Measurements from ENCODE around the gene FBXO11. TPM values are rescaled to one million over a fixed set of nuclear protein-coding genes. Genes with fewer than 3 reads are reported as not detected.

Gene FBXO11
- total RNA-seq, 1 donor, result 57.9 TPM

DNA sequence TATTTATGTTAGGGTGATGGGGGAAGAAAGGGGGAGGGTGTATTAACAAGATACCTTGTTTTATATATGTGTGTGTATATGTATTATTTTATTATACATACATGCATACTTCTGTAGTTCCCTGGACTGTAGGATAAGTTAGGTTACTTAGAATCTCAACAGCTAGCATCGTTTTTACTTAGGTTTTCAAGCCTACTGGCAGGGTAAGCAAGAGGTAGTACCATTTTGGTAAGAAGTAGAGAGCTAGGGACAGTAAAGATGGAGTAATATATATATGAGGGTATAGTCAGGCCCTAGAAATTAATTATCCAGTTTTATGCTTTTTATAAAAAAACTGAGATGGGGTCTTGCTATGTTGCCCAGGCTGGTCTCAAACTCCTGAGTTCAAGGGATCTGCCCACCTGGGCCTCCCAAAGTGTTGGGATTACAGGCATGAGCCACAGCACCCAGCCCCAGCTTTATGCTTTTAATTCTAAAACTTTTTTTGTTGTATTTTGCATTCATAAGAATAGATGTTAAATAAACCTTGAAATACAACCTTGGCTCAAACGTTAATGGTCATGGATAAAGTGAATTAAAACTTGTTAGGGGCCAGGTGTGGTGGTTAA is 110.1 kb downstream of the FBXO11 start:
- H3K36me3 ChIP-seq (ENCODE audit: insufficient read depth, low read length), result peaks cover 70% of the 10 kb centered on the region
- no peaks in the 10 kb centered on the region for H3K9me3 ChIP-seq (ENCODE audit: low read depth, low read length)
- H3K27me3 ChIP-seq (ENCODE audit: insufficient read depth, low read length), result no peaks in the 10 kb centered on the region
- peaks cover 10% of the 10 kb centered on the region for H4K20me1 ChIP-seq (ENCODE audit: insufficient read depth, low read length)
- peaks cover 66% of the 10 kb centered on the region for H3K79me2 ChIP-seq (ENCODE audit: insufficient read depth, low read length)
- TF ChIP-seq, protein P1, sequence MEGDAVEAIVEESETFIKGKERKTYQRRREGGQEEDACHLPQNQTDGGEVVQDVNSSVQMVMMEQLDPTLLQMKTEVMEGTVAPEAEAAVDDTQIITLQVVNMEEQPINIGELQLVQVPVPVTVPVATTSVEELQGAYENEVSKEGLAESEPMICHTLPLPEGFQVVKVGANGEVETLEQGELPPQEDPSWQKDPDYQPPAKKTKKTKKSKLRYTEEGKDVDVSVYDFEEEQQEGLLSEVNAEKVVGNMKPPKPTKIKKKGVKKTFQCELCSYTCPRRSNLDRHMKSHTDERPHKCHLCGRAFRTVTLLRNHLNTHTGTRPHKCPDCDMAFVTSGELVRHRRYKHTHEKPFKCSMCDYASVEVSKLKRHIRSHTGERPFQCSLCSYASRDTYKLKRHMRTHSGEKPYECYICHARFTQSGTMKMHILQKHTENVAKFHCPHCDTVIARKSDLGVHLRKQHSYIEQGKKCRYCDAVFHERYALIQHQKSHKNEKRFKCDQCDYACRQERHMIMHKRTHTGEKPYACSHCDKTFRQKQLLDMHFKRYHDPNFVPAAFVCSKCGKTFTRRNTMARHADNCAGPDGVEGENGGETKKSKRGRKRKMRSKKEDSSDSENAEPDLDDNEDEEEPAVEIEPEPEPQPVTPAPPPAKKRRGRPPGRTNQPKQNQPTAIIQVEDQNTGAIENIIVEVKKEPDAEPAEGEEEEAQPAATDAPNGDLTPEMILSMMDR (IDR thresholded peaks at IDR 0.05; ENCODE audit: extremely low read depth, low read depth, low read length), result no peak
- H2AFZ ChIP-seq (ENCODE audit: low read length), result no peak overlapping the region
- no peak overlapping the region for H3K4me3 ChIP-seq (ENCODE audit: insufficient read depth, low read length)
- no peak overlapping the region for H3K27ac ChIP-seq (ENCODE audit: low read depth, low read length)
- peak; percentile 51 for DNase-seq (ENCODE audit: insufficient read length, low spot score, missing footprints)
- no peaks in the 10 kb centered on the region for H3K4me1 ChIP-seq (ENCODE audit: insufficient read depth, low read length)
- no peak overlapping the region for H3K4me2 ChIP-seq (ENCODE audit: insufficient read depth, low read length)

DNA sequence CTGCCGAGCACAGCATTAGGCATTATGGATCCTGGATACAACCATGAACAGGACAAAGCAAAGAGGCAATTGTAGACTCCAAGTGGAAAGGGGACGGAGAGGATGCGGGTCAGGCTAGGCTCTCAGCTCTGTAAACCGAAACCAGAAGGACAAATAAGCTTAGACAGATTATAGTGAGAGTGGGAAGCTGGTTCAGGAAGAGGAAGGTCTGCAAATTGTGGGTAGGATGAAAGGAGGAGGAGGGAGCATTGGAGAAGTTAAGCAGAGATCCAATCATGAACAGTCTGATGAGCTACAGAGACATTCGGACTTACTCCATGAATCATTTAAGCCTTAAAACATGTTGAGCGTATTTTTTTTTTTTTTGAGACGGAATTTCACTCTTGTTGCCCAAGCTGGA is 120.3 kb downstream of the FBXO11 start:
- Histone ChIP-seq H3K4me3 (ENCODE audit: insufficient read depth, low read length) (no peak overlapping the region), H3K4me2 (ENCODE audit: insufficient read depth, low read length) (peak overlapping the region; percentile 34), H3K27ac (ENCODE audit: low read depth, low read length) (no peak overlapping the region)

DNA sequence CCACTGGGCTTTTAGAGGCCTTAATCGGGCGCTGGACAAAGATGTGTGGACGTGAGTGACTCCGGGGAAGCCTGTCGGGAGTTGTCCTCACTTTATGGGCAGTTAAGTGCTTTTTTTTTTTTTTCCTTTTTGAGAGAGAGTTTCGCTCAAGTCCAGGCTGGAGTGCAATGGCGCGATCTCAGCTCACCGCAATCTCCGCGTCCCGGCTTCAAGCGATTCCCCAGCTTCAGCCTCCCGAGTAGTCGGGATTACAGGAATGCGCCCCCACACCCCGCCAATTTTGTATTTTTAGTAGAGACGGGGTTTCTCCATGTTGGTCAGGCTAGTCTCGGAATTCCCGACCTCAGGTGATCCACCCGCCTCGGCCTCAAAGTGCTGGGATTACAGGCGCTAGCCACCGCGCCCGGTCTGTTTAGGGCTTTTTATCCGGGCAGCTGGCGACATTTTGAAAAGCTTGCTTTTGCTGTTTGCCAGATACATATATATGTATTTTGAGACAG is 121.9 kb downstream of the FBXO11 start:
- no peak for DNase-seq (ENCODE audit: insufficient read length, low spot score, missing footprints)
- H3K27ac ChIP-seq (ENCODE audit: low read depth, low read length), result peak overlapping the region; percentile 68
- H2AFZ ChIP-seq (ENCODE audit: low read length), result no peak overlapping the region
- TF ChIP-seq, protein P1 (IDR thresholded peaks at IDR 0.05; ENCODE audit: extremely low read depth, low read depth, low read length), result no peak
- peaks cover 18% of the 10 kb centered on the region for H4K20me1 ChIP-seq (ENCODE audit: insufficient read depth, low read length)
- peak overlapping the region; percentile 95 for H3K4me2 ChIP-seq (ENCODE audit: insufficient read depth, low read length)
- no peaks in the 10 kb centered on the region for H3K36me3 ChIP-seq (ENCODE audit: insufficient read depth, low read length)
- H3K4me3 ChIP-seq (ENCODE audit: insufficient read depth, low read length), result peak overlapping the region; percentile 93
- H3K79me2 ChIP-seq (ENCODE audit: insufficient read depth, low read length), result peaks cover 49% of the 10 kb centered on the region
- H3K9me3 ChIP-seq (ENCODE audit: low read depth, low read length), result no peaks in the 10 kb centered on the region
- no peaks in the 10 kb centered on the region for H3K27me3 ChIP-seq (ENCODE audit: insufficient read depth, low read length)
- peaks cover 7% of the 10 kb centered on the region for H3K4me1 ChIP-seq (ENCODE audit: insufficient read depth, low read length)

More for the DNA sequence above, 120.3 kb downstream of the FBXO11 start:
- Histone ChIP-seq H3K4me1 (ENCODE audit: insufficient read depth, low read length) (peaks cover 7% of the 10 kb centered on the region), H2AFZ (ENCODE audit: low read length) (no peak overlapping the region), H3K9me3 (ENCODE audit: low read depth, low read length) (no peaks in the 10 kb centered on the region), H3K79me2 (ENCODE audit: insufficient read depth, low read length) (peaks cover 65% of the 10 kb centered on the region), H3K27me3 (ENCODE audit: insufficient read depth, low read length) (no peaks in the 10 kb centered on the region), H4K20me1 (ENCODE audit: insufficient read depth, low read length) (peaks cover 18% of the 10 kb centered on the region), H3K36me3 (ENCODE audit: insufficient read depth, low read length) (peaks cover 3% of the 10 kb centered on the region)
- TF ChIP-seq, protein P1 (IDR thresholded peaks at IDR 0.05; ENCODE audit: extremely low read depth, low read depth, low read length), result no peak
- peak; percentile 37 for DNase-seq (ENCODE audit: insufficient read length, low spot score, missing footprints)

GRCh38 chr2:47783486-47784351 is 122.6 kb downstream of the FBXO11 start:
- H3K27me3 ChIP-seq (ENCODE audit: insufficient read depth, low read length), result no peaks in the 10 kb centered on the region
- H3K27ac ChIP-seq (ENCODE audit: low read depth, low read length), result peak overlapping the region; percentile 86
- no peaks in the 10 kb centered on the region for H3K9me3 ChIP-seq (ENCODE audit: low read depth, low read length)
- no peaks in the 10 kb centered on the region for H3K36me3 ChIP-seq (ENCODE audit: insufficient read depth, low read length)
- H4K20me1 ChIP-seq (ENCODE audit: insufficient read depth, low read length), result peaks cover 18% of the 10 kb centered on the region
- peaks cover 42% of the 10 kb centered on the region for H3K79me2 ChIP-seq (ENCODE audit: insufficient read depth, low read length)
- H3K4me1 ChIP-seq (ENCODE audit: insufficient read depth, low read length), result peaks cover 7% of the 10 kb centered on the region
- DNase-seq (ENCODE audit: insufficient read length, low spot score, missing footprints), result peak; percentile 95
- H3K4me3 ChIP-seq (ENCODE audit: insufficient read depth, low read length), result peak overlapping the region; percentile 93
- TF ChIP-seq, protein P1 (IDR thresholded peaks at IDR 0.05; ENCODE audit: extremely low read depth, low read depth, low read length), result no peak
- H3K4me2 ChIP-seq (ENCODE audit: insufficient read depth, low read length), result peak overlapping the region; percentile 95
- H2AFZ ChIP-seq (ENCODE audit: low read length), result no peak overlapping the region

Data from osteoblast (primary cell).